Suprapubic skin (tissue), 4 donors: Measurements from ENCODE around the gene TBX3. TPM values are rescaled to one million over a fixed set of nuclear protein-coding genes. Genes with fewer than 3 reads are reported as not detected.

Experiments used
- DNase-seq, 2 donors: peaks; one replicate each; pipeline ENCODE4 v3.0.0-alpha.2; 2019; ENCODE audit warnings: low spot score in 2 of 2
- H3K27ac ChIP-seq: fragments of 200-600 bp; sonication (generic); one replicate; pipeline ENCODE4 v1.5.1; 2019
- H3K27me3 ChIP-seq: fragments of 200-600 bp; sonication (generic); one replicate; pipeline ENCODE4 v1.5.1; 2019
- H3K36me3 ChIP-seq: fragments of 200-600 bp; sonication (generic); one replicate; pipeline ENCODE4 v1.5.1; 2019
- H3K4me1 ChIP-seq: fragments of 200-600 bp; sonication (generic); one replicate; pipeline ENCODE4 v1.5.1; 2019
- H3K4me3 ChIP-seq: fragments of 200-600 bp; sonication (generic); one replicate; pipeline ENCODE4 v1.5.1; 2019; ENCODE audit warnings: mild to moderate bottlenecking
- H3K9me3 ChIP-seq: fragments of 200-600 bp; sonication (generic); one replicate; pipeline ENCODE4 v1.5.1; 2019
- CTCF ChIP-seq, 2 donors: fragments of 200-600 bp in 1 of 2; fragments of 450-650 bp in 1 of 2; sonication (generic) in 1 of 2; IDR thresholded peaks; one replicate each; pipeline ENCODE4 v1.5.1; 2016 to 2019; ENCODE audit warnings: antibody characterized with exemption in 2 of 2, mild to moderate bottlenecking in 1 of 2, moderate library complexity in 1 of 2
- EP300 ChIP-seq: sonication (generic); formaldehyde crosslinking; IDR thresholded peaks from one replicate; pipeline ENCODE4 v1.6.1; 2017; ENCODE audit warnings: antibody characterized with exemption
- POLR2A ChIP-seq, 2 donors: fragments of 450-650 bp; IDR thresholded peaks; one replicate each; pipeline ENCODE4 v1.6.1; 2017; ENCODE audit warnings: antibody characterized with exemption in 2 of 2, mild to moderate bottlenecking in 2 of 2, moderate library complexity in 2 of 2
- POLR2AphosphoS5 ChIP-seq, 3 donors: sonication (generic); formaldehyde crosslinking; IDR thresholded peaks; one replicate each; pipeline ENCODE4 v1.6.1; 2017; ENCODE audit warnings: antibody characterized with exemption in 3 of 3
- WGBS: methylation state at CpG from one replicate; pipeline ENCODE4 v1.1.5; 2018; 5-methylcytosine and 5-hydroxymethylcytosine counted together
- total RNA-seq, 4 donors: library from RNA; depleted of rRNA; stranded (reverse); fragments of >200 nt; gene quantifications; one replicate each; pipeline ENCODE4 v1.1.0, GENCODE V29; 2016

Gene TBX3
- total RNA-seq, 4 donors from 2014 or later, result 23.4 to 35.6 (median 28.7) TPM

GRCh38 chr12:114670291-114670980 is 13.5 kb downstream of the TBX3 start:
- H3K27ac ChIP-seq, result peak overlapping the region; percentile 62

GRCh38 chr12:114669401-114670290 is 14.3 kb downstream of the TBX3 start:
- H3K4me1 ChIP-seq, result peaks cover 43% of the 10 kb centered on the region
- H3K27ac ChIP-seq, result peak overlapping the region; percentile 62
- H3K27me3 ChIP-seq, result peaks cover 33% of the 10 kb centered on the region
- DNase-seq, result no peak
- peak overlapping the region; percentile 48 for H3K4me3 ChIP-seq
- 59% methylated on average over 30 of the region's 33 CpGs for whole genome bisulfite sequencing
- TF ChIP-seq EP300 (no peak), CTCF (IDR thresholded peaks at IDR 0.05) (no peak), POLR2A (IDR thresholded peaks at IDR 0.05) (no peak), POLR2AphosphoS5 (IDR thresholded peaks at IDR 0.05) (no peak)
- H3K36me3 ChIP-seq, result peaks cover 21% of the 10 kb centered on the region
- H3K9me3 ChIP-seq, result no peaks in the 10 kb centered on the region

More at GRCh38 chr12:114670291-114670980, 13.5 kb downstream of the TBX3 start:
- Histone ChIP-seq H3K36me3 (peaks cover 28% of the 10 kb centered on the region), H3K4me3 (no peak overlapping the region), H3K9me3 (no peaks in the 10 kb centered on the region), H3K27me3 (peaks cover 25% of the 10 kb centered on the region), H3K4me1 (peaks cover 39% of the 10 kb centered on the region)
- no peak for DNase-seq
- TF ChIP-seq POLR2AphosphoS5 (IDR thresholded peaks at IDR 0.05) (no peak), POLR2A (IDR thresholded peaks at IDR 0.05) (no peak), CTCF (IDR thresholded peaks at IDR 0.05) (no peak), EP300 (no peak)
- 41% methylated on average over 3 of the region's 3 CpGs for WGBS

GRCh38 chr12:114668886-114669288 is 15.1 kb downstream of the TBX3 start:
- Histone ChIP-seq H3K9me3 (no peaks in the 10 kb centered on the region), H3K4me1 (peaks cover 40% of the 10 kb centered on the region), H3K27me3 (peaks cover 41% of the 10 kb centered on the region), H3K4me3 (peak overlapping the region; percentile 48), H3K27ac (peak overlapping the region; percentile 62), H3K36me3 (peaks cover 13% of the 10 kb centered on the region)
- 57% methylated on average over 5 of the region's 20 CpGs for WGBS
- DNase-seq, result no peak
- TF ChIP-seq EP300 (no peak), POLR2A (IDR thresholded peaks at IDR 0.05) (no peak), CTCF (IDR thresholded peaks at IDR 0.05) (no peak), POLR2AphosphoS5 (IDR thresholded peaks at IDR 0.05) (no peak)

GRCh38 chr12:114668151-114668885 is 15.7 kb downstream of the TBX3 start:
- Histone ChIP-seq H3K27me3 (peaks cover 46% of the 10 kb centered on the region), H3K4me3 (peak overlapping the region; percentile 48), H3K9me3 (no peaks in the 10 kb centered on the region), H3K36me3 (peaks cover 8% of the 10 kb centered on the region), H3K4me1 (peaks cover 35% of the 10 kb centered on the region), H3K27ac (peak overlapping the region; percentile 62)
- 0% methylated on average over 43 of the region's 46 CpGs for WGBS
- peak; percentile 81 to 92 for DNase-seq
- TF ChIP-seq CTCF (IDR thresholded peaks at IDR 0.05), result peak; percentile 40 to 49
- TF ChIP-seq POLR2A (IDR thresholded peaks at IDR 0.05), result no peak
